GM19023 (cell line): ENCODE data around the gene KCNK17.
"Not testable (repeated sequence)": the region's sequence is repeated elsewhere in the genome, so short reads cannot be mapped to it uniquely, and the experiment has no call there.

Experiments used
- ATAC-seq: cut with Tn5 transposase; IDR thresholded peaks from one replicate; pipeline ENCODE4 v1.9.1; 2021; ENCODE audit warnings: mild to moderate bottlenecking, moderate library complexity; ENCODE audit not compliant: unreplicated experiment

The KCNK17 gene

GRCh38 chr6:39303425-39304153 lies 10.6 kb downstream of the KCNK17 start:
- ATAC-seq = no peak

- ATAC-seq = peak; percentile 89
Measured at GRCh38 chr6:39302669-39303424, 11.4 kb downstream of the KCNK17 start.

GRCh38 chr6:39302011-39302410 lies 12.2 kb downstream of the KCNK17 start:
- ATAC-seq = no peak

GRCh38 chr6:39301606-39302005 lies 12.6 kb downstream of the KCNK17 start:
- no peak for ATAC-seq

GRCh38 chr6:39300739-39301138 lies 13.5 kb downstream of the KCNK17 start:
- ATAC-seq = no peak

GRCh38 chr6:39298061-39298460 lies 16.2 kb downstream of the KCNK17 start:
- ATAC-seq = no peak

- no peak for ATAC-seq
Measured at GRCh38 chr6:39296745-39297640, 17.2 kb downstream of the KCNK17 start.

GRCh38 chr6:39295611-39296011 lies 18.6 kb downstream of the KCNK17 start:
- ATAC-seq = no peak

GRCh38 chr6:39294899-39295298 lies 19.3 kb downstream of the KCNK17 start:
- no peak for ATAC-seq

GRCh38 chr6:39294133-39294532 lies 20.1 kb downstream of the KCNK17 start:
- ATAC-seq = no peak

GRCh38 chr6:39292637-39293036 lies 21.6 kb downstream of the KCNK17 start:
- no peak for ATAC-seq

GRCh38 chr6:39289490-39289889 lies 24.7 kb downstream of the KCNK17 start:
- ATAC-seq = no peak

- no peak for ATAC-seq
Measured at GRCh38 chr6:39287601-39288000, 26.6 kb downstream of the KCNK17 start.

GRCh38 chr6:39286596-39286995 lies 27.6 kb downstream of the KCNK17 start:
- ATAC-seq = not testable (repeated sequence)

- ATAC-seq = no peak
Measured at GRCh38 chr6:39282774-39283173, 31.4 kb downstream of the KCNK17 start.

- ATAC-seq = no peak
Measured at GRCh38 chr6:39281312-39281980, 32.8 kb downstream of the KCNK17 start.

GRCh38 chr6:39280247-39280731 lies 33.9 kb downstream of the KCNK17 start:
- ATAC-seq = no peak

GRCh38 chr6:39279539-39279938 lies 34.7 kb downstream of the KCNK17 start:
- ATAC-seq = no peak

GRCh38 chr6:39276379-39276995 lies 37.7 kb downstream of the KCNK17 start:
- ATAC-seq = no peak

GRCh38 chr6:39274903-39275302 lies 39.3 kb downstream of the KCNK17 start:
- no peak for ATAC-seq
